Activated T-cell treated with anti-CD3 and anti-CD28 coated beads, Interleukin-2, amount 50 U/mL, for 4 hours (primary cell): ENCODE results near the gene CASR. TPM values are rescaled to one million over a fixed set of nuclear protein-coding genes. Genes with fewer than 3 reads are reported as not detected.
"Not testable (repeated sequence)": the region's sequence is repeated elsewhere in the genome, so short reads cannot be mapped to it uniquely, and the experiment has no call there.

Experiments
- ATAC-seq, 2 donors: fragments of 200-7000 bp; cut with Tn5 transposase; one replicate each; pipeline ENCODE4 v1.10.0; 2021
- DNase-seq: peaks from one replicate; pipeline ENCODE4 v3.0.0-alpha.2; 2020
- H3K27me3 Mint-ChIP-seq: one replicate; pipeline ENCODE4 v1.8.0; 2021; ENCODE audit warnings: low read depth, mixed read lengths
- H3K36me3 Mint-ChIP-seq: one replicate; pipeline ENCODE4 v1.8.0; 2022; ENCODE audit warnings: mixed read lengths; ENCODE audit not compliant: insufficient read depth
- H3K4me1 Mint-ChIP-seq: one replicate; pipeline ENCODE4 v1.8.0; 2021; ENCODE audit warnings: low read depth, mixed read lengths
- H3K4me3 Mint-ChIP-seq: one replicate; pipeline ENCODE4 v1.8.0; 2021; ENCODE audit warnings: mild to moderate bottlenecking, moderate library complexity, mixed read lengths
- H3K9me3 Mint-ChIP-seq: one replicate; pipeline ENCODE4 v1.8.0; 2021; ENCODE audit warnings: mixed read lengths
- total RNA-seq, 3 donors: library from RNA; stranded (reverse); gene quantifications; one replicate each; pipeline ENCODE4 v1.2.1, GENCODE V29; 2021

Gene CASR
- total RNA-seq, 3 donors from 2014 or later = 0.08 to 0.16 TPM; not detected in 1

GRCh38 chr3:122190525-122190924 lies 7.1 kb downstream of the CASR start:
- no peaks in the 10 kb centered on the region for H3K4me1 Mint-ChIP-seq
- H3K27me3 Mint-ChIP-seq = peaks cover 25% of the 10 kb centered on the region
- H3K36me3 Mint-ChIP-seq = no peaks in the 10 kb centered on the region
- no peaks in the 10 kb centered on the region for H3K9me3 Mint-ChIP-seq
- no peak overlapping the region for H3K4me3 Mint-ChIP-seq
- ATAC-seq = no peak
- no peak for DNase-seq

DNA sequence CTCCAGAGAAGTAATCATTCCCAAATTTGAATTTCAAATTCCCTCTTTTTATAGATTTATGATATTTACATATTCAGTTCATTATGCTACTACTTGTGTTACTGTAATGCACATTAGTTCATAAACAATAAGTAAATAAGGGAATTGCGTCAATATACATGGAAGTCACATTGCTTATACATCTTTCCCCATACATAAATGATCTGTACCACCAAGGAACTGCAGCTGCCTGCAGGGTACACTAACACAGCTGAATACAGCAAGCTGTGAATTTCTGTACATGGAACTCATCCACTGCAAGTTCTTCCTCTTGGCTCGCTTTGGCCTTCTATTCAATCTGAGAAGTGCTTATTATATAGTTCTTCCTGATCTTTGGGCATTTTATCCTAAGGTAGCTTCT lies 15.5 kb downstream of the CASR start:
- no peaks in the 10 kb centered on the region for H3K36me3 Mint-ChIP-seq
- DNase-seq (no peak), ATAC-seq (no peak)
- H3K27me3 Mint-ChIP-seq = no peaks in the 10 kb centered on the region
- no peak overlapping the region for H3K4me3 Mint-ChIP-seq
- no peaks in the 10 kb centered on the region for H3K9me3 Mint-ChIP-seq
- H3K4me1 Mint-ChIP-seq = peaks cover 2% of the 10 kb centered on the region

GRCh38 chr3:122199552-122199951 lies 16.1 kb downstream of the CASR start:
- peaks cover 2% of the 10 kb centered on the region for H3K4me1 Mint-ChIP-seq
- no peak for DNase-seq
- H3K36me3 Mint-ChIP-seq = no peaks in the 10 kb centered on the region
- no peak for ATAC-seq
- no peaks in the 10 kb centered on the region for H3K27me3 Mint-ChIP-seq
- H3K4me3 Mint-ChIP-seq = no peak overlapping the region
- H3K9me3 Mint-ChIP-seq = no peaks in the 10 kb centered on the region

- Mint-ChIP-seq H3K36me3 (no peaks in the 10 kb centered on the region), H3K27me3 (no peaks in the 10 kb centered on the region), H3K4me1 (peaks cover 2% of the 10 kb centered on the region), H3K4me3 (no peak overlapping the region), H3K9me3 (no peaks in the 10 kb centered on the region)
- no peak for ATAC-seq
- no peak for DNase-seq
These were observed 17.2 kb downstream of the CASR start for GRCh38 chr3:122200661-122201060.

DNA sequence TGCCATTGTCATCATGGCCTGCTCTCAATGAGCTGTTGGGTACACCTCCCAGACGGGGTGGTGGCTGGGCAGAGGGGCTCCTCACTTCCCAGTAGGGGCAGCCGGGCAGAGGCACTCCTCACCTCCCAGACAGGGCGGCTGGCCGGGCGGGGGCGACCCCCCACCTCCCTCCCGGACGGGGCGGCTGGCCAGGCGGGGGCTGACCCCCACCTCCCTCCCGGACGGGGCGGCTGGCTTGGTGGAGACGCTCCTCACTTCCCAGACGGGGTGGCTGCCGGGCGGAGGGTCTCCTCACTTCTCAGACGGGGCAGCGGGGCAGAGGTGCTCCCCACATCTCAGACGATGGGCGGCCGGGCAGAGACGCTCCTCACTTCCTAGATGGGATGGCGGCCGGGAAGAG lies 18.0 kb downstream of the CASR start:
- not testable (repeated sequence) for H3K27me3 Mint-ChIP-seq, DNase-seq

DNA sequence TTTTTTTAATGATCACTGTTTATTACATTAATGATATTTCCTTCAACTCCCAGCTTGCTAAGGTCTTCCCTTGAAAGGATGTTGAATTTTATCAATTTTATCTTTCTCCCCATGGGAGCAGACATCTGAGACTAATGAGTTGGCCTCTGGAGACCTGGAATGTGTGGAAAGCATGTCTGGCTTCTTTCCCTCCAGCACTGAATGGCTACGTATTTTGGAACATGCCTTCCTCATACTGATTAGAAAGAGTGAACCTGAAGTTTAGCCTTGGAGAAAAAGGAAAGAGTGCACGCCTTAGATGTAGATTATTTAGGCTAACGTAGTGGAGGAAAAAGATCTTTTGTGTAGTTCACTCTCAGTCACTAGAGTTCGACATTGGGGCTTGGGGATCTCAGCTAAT lies 25.1 kb downstream of the CASR start:
- no peak overlapping the region for H3K4me3 Mint-ChIP-seq
- H3K27me3 Mint-ChIP-seq = peaks cover 8% of the 10 kb centered on the region
- no peak for DNase-seq
- H3K36me3 Mint-ChIP-seq = no peaks in the 10 kb centered on the region
- ATAC-seq = no peak
- no peaks in the 10 kb centered on the region for H3K9me3 Mint-ChIP-seq
- no peaks in the 10 kb centered on the region for H3K4me1 Mint-ChIP-seq

More for the DNA sequence above, 18.0 kb downstream of the CASR start:
- ATAC-seq, H3K4me1 Mint-ChIP-seq, H3K36me3 Mint-ChIP-seq, H3K4me3 Mint-ChIP-seq, H3K9me3 Mint-ChIP-seq: not testable (repeated sequence)

DNA sequence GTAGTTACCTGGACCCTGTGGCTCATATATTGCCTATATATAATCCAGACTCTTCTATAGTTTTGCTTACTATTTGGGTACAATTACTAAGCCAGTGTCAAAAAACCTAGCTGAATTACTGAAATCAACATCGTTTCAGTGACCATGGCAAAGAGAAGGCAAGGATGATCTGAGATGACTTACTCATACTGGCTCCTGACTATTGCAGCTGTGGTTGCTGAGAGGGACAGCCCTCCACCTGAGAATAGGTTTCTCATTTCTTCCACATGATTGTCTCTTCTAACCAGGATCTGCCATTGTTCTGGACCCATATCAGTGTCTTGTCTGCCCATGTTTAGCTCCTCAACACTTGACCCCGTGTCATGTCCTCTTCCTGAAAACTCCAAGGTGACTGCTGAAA lies 30.2 kb downstream of the CASR start:
- no peak for ATAC-seq
- no peak for DNase-seq
- H3K9me3 Mint-ChIP-seq = no peaks in the 10 kb centered on the region
- no peak overlapping the region for H3K4me3 Mint-ChIP-seq
- no peaks in the 10 kb centered on the region for H3K4me1 Mint-ChIP-seq
- no peaks in the 10 kb centered on the region for H3K36me3 Mint-ChIP-seq
- peaks cover 11% of the 10 kb centered on the region for H3K27me3 Mint-ChIP-seq

DNA sequence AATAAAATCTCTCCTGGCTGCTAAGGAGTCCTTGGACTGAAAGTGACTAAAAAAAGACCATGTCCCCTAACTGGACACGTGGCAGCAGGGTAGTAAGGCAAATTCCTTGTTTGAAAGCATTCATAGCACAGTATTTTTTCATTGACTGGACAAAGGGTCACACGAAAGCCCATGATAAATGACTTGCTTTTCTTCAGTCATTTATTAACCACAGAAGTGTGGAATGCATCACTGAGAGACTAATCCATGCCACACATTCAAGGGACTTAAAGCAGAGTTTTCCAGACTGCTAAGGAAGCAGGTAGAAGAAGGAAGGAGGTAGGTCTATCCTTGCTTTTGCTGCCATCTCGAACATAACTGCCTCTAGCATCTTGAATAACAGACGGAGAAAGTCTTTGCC lies 31.2 kb downstream of the CASR start:
- ATAC-seq (no peak), DNase-seq (no peak)
- Mint-ChIP-seq H3K4me1 (no peaks in the 10 kb centered on the region), H3K4me3 (no peak overlapping the region), H3K36me3 (no peaks in the 10 kb centered on the region), H3K27me3 (peaks cover 13% of the 10 kb centered on the region), H3K9me3 (no peaks in the 10 kb centered on the region)

DNA sequence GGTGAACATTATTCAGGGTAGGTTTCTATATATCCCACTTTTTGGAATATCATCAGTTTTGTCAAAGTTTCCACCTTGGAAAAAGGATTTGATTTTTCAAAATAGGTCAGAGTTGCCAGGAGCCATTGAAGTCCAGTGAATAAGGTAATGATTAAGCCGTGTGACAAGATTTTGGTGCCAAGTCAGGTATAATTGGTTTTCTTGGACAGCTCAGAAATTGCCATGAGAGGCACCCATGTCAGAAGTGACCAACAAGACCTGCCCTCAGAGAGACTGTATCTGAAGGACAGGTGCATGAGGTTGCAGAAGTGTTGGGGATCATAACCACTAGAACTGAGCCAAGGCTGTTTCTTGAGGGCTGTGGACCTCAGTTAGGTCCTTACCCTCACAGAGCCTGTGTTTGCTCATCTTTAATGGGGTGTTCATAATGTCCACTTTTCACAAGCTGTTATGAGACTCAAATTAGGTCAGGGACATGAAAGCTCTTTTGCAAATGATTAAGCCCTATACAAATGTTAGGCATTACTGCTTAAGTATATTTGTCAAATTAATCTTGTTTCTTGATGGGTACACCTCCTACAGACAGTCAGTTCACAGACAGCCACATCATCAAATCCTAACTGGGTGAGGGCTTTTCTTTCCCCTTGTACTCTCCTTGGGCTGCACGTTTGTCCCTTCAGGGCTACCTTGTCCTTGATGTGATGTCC lies 32.3 kb downstream of the CASR start:
- no peaks in the 10 kb centered on the region for H3K36me3 Mint-ChIP-seq
- ATAC-seq = no peak
- peaks cover 18% of the 10 kb centered on the region for H3K27me3 Mint-ChIP-seq

GRCh38 chr3:122217901-122218300 lies 34.4 kb downstream of the CASR start:
- DNase-seq (no peak), ATAC-seq (no peak)
- no peak overlapping the region for H3K4me3 Mint-ChIP-seq
- no peaks in the 10 kb centered on the region for H3K4me1 Mint-ChIP-seq
- no peaks in the 10 kb centered on the region for H3K9me3 Mint-ChIP-seq
- peaks cover 26% of the 10 kb centered on the region for H3K27me3 Mint-ChIP-seq
- H3K36me3 Mint-ChIP-seq = no peaks in the 10 kb centered on the region

More for the DNA sequence above, 32.3 kb downstream of the CASR start:
- H3K4me3 Mint-ChIP-seq = no peak overlapping the region
- no peak for DNase-seq
- H3K4me1 Mint-ChIP-seq = no peaks in the 10 kb centered on the region
- no peaks in the 10 kb centered on the region for H3K9me3 Mint-ChIP-seq

DNA sequence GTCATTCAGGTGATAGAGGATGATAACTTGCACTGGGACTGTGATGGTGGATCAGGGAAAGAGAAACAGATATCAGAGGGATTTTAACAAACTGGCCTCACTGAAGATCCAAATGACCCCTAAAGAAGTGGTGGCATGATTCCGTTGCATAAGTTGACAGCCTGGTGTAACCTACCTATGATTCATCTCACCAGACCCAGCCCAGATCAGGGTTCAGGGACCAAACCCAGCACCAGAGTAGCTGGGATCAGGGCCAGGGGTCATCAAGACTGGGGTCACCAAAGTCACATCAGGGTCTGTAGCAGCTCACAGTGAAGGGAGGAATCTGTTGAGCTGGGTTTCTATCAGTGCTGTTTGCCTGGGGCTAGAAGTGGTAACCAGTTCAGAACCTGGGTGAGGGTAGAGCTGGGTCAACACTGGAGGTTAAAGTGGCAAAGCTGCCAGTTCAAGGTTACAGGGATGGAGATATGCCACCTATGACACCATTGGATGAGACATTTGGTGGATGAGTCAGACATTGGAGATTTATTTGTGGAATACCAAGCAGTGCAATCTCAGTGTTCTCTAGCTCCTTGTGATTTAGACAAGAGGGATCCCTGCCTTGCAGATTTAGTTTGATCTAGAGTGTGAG lies 35.9 kb downstream of the CASR start:
- Mint-ChIP-seq H3K9me3 (no peaks in the 10 kb centered on the region), H3K4me3 (no peak overlapping the region), H3K27me3 (peaks cover 28% of the 10 kb centered on the region), H3K4me1 (no peaks in the 10 kb centered on the region), H3K36me3 (no peaks in the 10 kb centered on the region)
- DNase-seq = no peak
- no peak for ATAC-seq

DNA sequence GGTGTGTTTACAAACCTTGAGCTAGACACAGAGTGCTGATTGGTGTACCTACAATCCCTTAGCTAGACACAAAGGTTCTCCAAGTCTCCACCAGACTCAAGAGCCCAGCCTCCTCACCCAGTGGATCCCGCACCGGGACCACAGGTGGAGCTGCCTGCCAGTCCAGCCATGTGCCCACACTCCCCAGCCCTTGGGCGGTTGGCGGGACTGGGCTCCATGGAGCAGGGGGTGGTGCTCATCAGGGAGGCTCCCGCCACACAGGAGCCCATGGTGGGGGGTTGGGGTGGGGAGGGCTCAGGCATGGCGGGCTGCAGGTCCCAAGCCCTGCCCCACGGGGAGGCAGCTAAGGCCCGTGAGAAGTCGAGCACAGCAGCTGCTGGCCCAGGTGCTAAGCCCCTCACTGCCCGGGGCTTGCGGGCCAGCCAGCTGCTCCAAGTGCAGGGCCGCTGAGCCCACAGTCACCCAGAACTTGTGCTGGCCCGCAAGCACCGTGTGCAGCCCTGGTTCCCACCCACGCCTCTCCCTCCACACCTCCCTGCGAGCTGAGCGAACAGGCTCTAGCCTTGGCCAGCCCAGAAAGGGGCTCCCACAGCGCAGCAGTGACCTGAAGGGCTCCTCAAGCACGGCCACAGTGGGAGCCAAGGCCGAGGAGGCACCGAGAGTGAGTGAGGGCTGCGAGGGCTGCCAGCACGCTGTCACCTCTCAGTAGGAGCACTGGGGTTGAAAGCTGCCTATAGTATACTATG lies 43.7 kb downstream of the CASR start:
- Mint-ChIP-seq H3K9me3 (peaks cover 7% of the 10 kb centered on the region), H3K27me3 (peaks cover 11% of the 10 kb centered on the region), H3K4me3 (no peak overlapping the region), H3K4me1 (peaks cover 2% of the 10 kb centered on the region), H3K36me3 (no peaks in the 10 kb centered on the region)
- no peak for ATAC-seq
- DNase-seq = no peak

- peaks cover 7% of the 10 kb centered on the region for H3K9me3 Mint-ChIP-seq
These were observed 46.7 kb downstream of the CASR start for GRCh38 chr3:122230174-122230573.

DNA sequence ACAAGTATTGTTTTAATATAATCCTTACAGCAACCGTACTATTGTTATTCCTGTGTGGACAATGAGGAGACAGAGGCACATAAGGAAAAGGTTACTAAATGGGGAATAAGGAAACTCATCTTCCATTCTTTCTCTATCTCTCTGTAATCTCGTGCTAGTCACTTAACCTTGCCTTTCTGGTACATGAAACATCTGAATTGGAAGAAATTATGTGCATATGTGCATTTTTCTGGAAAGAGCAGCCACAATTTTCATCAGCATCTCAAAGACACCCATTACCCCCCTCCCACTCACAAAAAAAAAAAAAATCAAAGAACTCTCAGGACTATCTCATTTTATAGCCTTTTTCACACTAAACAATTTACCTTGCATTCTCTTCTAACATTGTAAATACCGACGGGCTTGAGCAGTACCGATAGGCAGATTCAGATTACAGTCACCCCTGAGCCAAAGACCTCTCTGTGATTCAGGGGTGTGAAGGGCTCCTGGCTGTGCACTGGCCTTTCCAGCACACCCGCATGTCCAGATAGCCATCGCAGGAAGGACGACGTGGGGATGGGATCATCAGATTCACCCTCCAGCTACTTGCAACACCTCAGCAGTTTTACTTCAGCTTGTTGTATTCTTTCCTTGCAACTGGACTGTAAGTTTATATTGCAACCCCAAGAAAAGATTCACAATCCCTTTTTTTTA lies 48.1 kb downstream of the CASR start:
- ATAC-seq (no peak), DNase-seq (no peak)
- Mint-ChIP-seq H3K27me3 (peaks cover 8% of the 10 kb centered on the region), H3K4me3 (no peak overlapping the region), H3K4me1 (peaks cover 22% of the 10 kb centered on the region), H3K9me3 (no peaks in the 10 kb centered on the region), H3K36me3 (no peaks in the 10 kb centered on the region)

More at GRCh38 chr3:122230174-122230573, 46.7 kb downstream of the CASR start:
- ATAC-seq (no peak), DNase-seq (no peak)
- Mint-ChIP-seq H3K4me1 (peaks cover 22% of the 10 kb centered on the region), H3K36me3 (no peaks in the 10 kb centered on the region), H3K4me3 (no peak overlapping the region), H3K27me3 (peaks cover 8% of the 10 kb centered on the region)
